CD4-positive, alpha-beta T cell (primary cell): Measurements from ENCODE around the gene C1orf35. TPM values are rescaled to one million over a fixed set of nuclear protein-coding genes. Genes with fewer than 3 reads are reported as not detected.

Experiments
- ATAC-seq: fragments of 200-7000 bp; cut with Tn5 transposase; one replicate; pipeline ENCODE4 v1.10.0; 2022; ENCODE audit warnings: mild to moderate bottlenecking; ENCODE audit not compliant: poor library complexity
- CTCF ChIA-PET: fragments of 350-600 bp; sonication (Branson Sonifier 250); formaldehyde crosslinking; loops from one replicate; lab custom pipeline; 2021; ENCODE audit warnings: antibody characterized with exemption, inconsistent platforms; lab: Charles Lee
- POLR2A ChIA-PET: fragments of 350-600 bp; sonication (Branson Sonifier 250); formaldehyde crosslinking; loops from one replicate; lab custom pipeline; 2021; ENCODE audit warnings: antibody characterized with exemption, inconsistent platforms; lab: Charles Lee
- DNase-seq, 14 experiments: peaks; one replicate each; pipeline ENCODE4 v3.0.0-alpha.2; 2013 to 2020; ENCODE audit warnings: mixed read lengths in 2 of 14
- H3K27ac ChIP-seq, 2 donors: one replicate each; pipeline versions ENCODE4 v1.5.1 to v1.7.0; 2013; ENCODE audit warnings: low read length in 2 of 2, low read depth in 1 of 2, mild to moderate bottlenecking in 1 of 2
- H3K27me3 ChIP-seq, 2 experiments: 1 replicate in 1 of 2; 2 replicates in 1 of 2; pipeline versions ENCODE4 v1.6.1 to v1.7.0; 2013; ENCODE audit warnings: low read length in 2 of 2, control low read depth in 1 of 2, mild to moderate bottlenecking in 1 of 2, moderate library complexity in 1 of 2; ENCODE audit not compliant: insufficient read depth in 2 of 2, control insufficient read depth in 1 of 2
- H3K36me3 ChIP-seq: one replicate; pipeline ENCODE4 v1.6.1; 2013; ENCODE audit warnings: low read length, control low read depth; ENCODE audit not compliant: insufficient read depth
- H3K4me1 ChIP-seq: one replicate; pipeline ENCODE4 v1.6.1; 2013; ENCODE audit warnings: low read length, control low read depth; ENCODE audit not compliant: insufficient read depth
- H3K4me3 ChIP-seq: one replicate; pipeline ENCODE4 v1.5.1; 2013; ENCODE audit warnings: mild to moderate bottlenecking, low read length, moderate library complexity
- H3K9me3 ChIP-seq, 2 experiments: 1 replicate in 1 of 2; 2 replicates in 1 of 2; pipeline versions ENCODE4 v1.6.1 to v1.7.0; 2013; ENCODE audit warnings: low read length in 2 of 2, mild to moderate bottlenecking in 2 of 2, control low read depth in 1 of 2, moderate library complexity in 1 of 2; ENCODE audit not compliant: control insufficient read depth in 1 of 2, insufficient read depth in 1 of 2
- H3K27ac Mint-ChIP-seq: one replicate; pipeline ENCODE4 v1.8.0; 2020; ENCODE audit warnings: mixed read lengths
- H3K27me3 Mint-ChIP-seq: one replicate; pipeline ENCODE4 v1.8.0; 2021; ENCODE audit warnings: mixed read lengths
- H3K36me3 Mint-ChIP-seq: one replicate; pipeline ENCODE4 v1.8.0; 2021; ENCODE audit warnings: low read depth, mixed read lengths
- H3K4me1 Mint-ChIP-seq: one replicate; pipeline ENCODE4 v1.8.0; 2021; ENCODE audit warnings: low read depth, mixed read lengths
- H3K4me3 Mint-ChIP-seq: one replicate; pipeline ENCODE4 v1.8.0; 2020; ENCODE audit warnings: mild to moderate bottlenecking, mixed read lengths
- H3K9me3 Mint-ChIP-seq: one replicate; pipeline ENCODE4 v1.8.0; 2020; ENCODE audit warnings: mixed read lengths
- intact Hi-C, 2 experiments: fragments of 100-400 bp; cut with DNase I in 1 of 2; cut with micrococcal nuclease in 1 of 2; formaldehyde crosslinking; loops; one replicate each; pipeline versions ENCODE4 v1.15.1 to v1.9.0; 2023 to 2025; cut with DNase I, micrococcal nuclease
- total RNA-seq, 174 experiments: library from RNA in 2 of 174; stranded (reverse) in 2 of 174; gene quantifications; one replicate each; pipeline ENCODE4 v1.2.3 and lab custom pipeline; 2021 to 2026
- TF ChIP-seq, protein P1 (sequence below): fragments of 200-600 bp; IDR thresholded peaks from one replicate; pipeline ENCODE4 v1.8.0; 2022; ENCODE audit warnings: antibody characterized with exemption, mild to moderate bottlenecking

The C1orf35 gene
- total RNA-seq, 2 experiments from 2014 or later, result 36.6 to 40.3 TPM

- TF ChIP-seq, protein P1, sequence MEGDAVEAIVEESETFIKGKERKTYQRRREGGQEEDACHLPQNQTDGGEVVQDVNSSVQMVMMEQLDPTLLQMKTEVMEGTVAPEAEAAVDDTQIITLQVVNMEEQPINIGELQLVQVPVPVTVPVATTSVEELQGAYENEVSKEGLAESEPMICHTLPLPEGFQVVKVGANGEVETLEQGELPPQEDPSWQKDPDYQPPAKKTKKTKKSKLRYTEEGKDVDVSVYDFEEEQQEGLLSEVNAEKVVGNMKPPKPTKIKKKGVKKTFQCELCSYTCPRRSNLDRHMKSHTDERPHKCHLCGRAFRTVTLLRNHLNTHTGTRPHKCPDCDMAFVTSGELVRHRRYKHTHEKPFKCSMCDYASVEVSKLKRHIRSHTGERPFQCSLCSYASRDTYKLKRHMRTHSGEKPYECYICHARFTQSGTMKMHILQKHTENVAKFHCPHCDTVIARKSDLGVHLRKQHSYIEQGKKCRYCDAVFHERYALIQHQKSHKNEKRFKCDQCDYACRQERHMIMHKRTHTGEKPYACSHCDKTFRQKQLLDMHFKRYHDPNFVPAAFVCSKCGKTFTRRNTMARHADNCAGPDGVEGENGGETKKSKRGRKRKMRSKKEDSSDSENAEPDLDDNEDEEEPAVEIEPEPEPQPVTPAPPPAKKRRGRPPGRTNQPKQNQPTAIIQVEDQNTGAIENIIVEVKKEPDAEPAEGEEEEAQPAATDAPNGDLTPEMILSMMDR, result no peak
- H3K36me3 Mint-ChIP-seq, result peaks cover 34% of the 10 kb centered on the region
- ATAC-seq (peak; percentile 88), DNase-seq (peak; percentile 99 to 100 (median 100))
- Histone ChIP-seq H3K4me3 (peak within 1 kb of the TSS; percentile 78), H3K27ac (peak within 1 kb of the TSS; percentile 92 to 97), H3K9me3 (no peaks in the 10 kb centered on the region), H3K27me3 (no peaks in the 10 kb centered on the region), H3K4me1 (peaks cover 51% of the 10 kb centered on the region), H3K36me3 (peaks cover 17% of the 10 kb centered on the region)
- CTCF ChIA-PET, result interaction anchor here (1.0 to 2.2 kb wide), 4 partner anchors 9 to 318 kb away, joined by 3 to 11 read pairs (median 9); no protein-coding TSS in a partner anchor
- peak within 1 kb of the TSS; percentile 94 for H3K27ac Mint-ChIP-seq
- H3K4me3 Mint-ChIP-seq, result peak within 1 kb of the TSS; percentile 90
- intact Hi-C loops, result loop anchor here (1.0 to 10.0 kb wide), 9 partner anchors 25 to 1365 kb away; partner anchors contain the start of genes MRPL55 (in 2 of the 2), ARF1 (in 1 of the 2), IBA57 (in 1 of the 2) and NUP133 (in 1 of the 2)
- POLR2A ChIA-PET, result interaction anchor here (1.0 to 1.8 kb wide), 10 partner anchors 9 to 347 kb away, joined by 3 to 56 read pairs (median 7); partner anchors contain the start of genes ARF1, IBA57 and RNF187
- H3K27me3 Mint-ChIP-seq, result no peaks in the 10 kb centered on the region
- H3K4me1 Mint-ChIP-seq, result peaks cover 44% of the 10 kb centered on the region
- no peaks in the 10 kb centered on the region for H3K9me3 Mint-ChIP-seq
Measured at GRCh38 chr1:228139931-228140723, 37.0 kb upstream of the C1orf35 start, which contains the start of gene GUK1. TSS of gene GUK1 (plus strand) at chr1:228140279. CDS start at chr1:228140303, 24 bp downstream.

DNA sequence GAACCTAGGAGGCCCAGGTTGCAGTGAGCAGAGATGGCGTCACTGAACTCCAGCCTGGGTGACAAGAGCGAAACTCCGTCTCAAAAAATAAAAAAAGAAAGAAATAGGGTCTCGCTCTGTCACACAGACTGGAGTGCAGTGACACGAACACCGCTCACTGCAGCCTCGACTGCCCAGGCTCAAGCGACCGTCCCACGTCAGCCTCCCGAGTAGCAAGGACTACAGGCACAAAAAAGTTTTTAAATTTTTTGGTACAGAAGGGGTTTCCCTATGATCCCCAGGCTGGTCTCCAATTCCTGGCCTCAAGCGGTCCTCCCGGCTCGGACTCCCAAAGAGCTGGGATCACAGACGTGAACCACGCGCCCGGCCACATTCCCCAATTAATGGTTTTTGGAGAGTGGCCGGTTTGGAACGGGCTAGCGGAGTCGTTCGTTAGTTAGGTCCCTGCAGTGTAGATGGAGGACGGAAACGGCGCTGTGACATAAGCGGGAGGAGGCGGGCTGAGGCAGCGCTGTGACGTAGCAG, 36.3 kb upstream of the C1orf35 start:
- TF ChIP-seq, protein P1, result no peak
- intact Hi-C loops, result loop anchor here (1.0 to 10.0 kb wide), 5 partner anchors 30 to 325 kb away; partner anchors contain the start of genes MRPL55 (in 1 of the 2) and TRIM11 (in 1 of the 2)
- Mint-ChIP-seq H3K27me3 (no peaks in the 10 kb centered on the region), H3K4me1 (peaks cover 44% of the 10 kb centered on the region), H3K4me3 (peak overlapping the region; percentile 90), H3K9me3 (no peaks in the 10 kb centered on the region), H3K36me3 (peaks cover 30% of the 10 kb centered on the region), H3K27ac (peak overlapping the region; percentile 94)
- H3K27me3 ChIP-seq, result no peaks in the 10 kb centered on the region
- ChIA-PET POLR2A (interaction anchor here (1.0 to 1.7 kb wide), 5 partner anchors 12 to 29 kb away, joined by 3 to 10 read pairs (median 7); no protein-coding TSS in a partner anchor), CTCF (interaction anchor here (2.2 to 3.7 kb wide), 2 partner anchors 9 to 26 kb away, joined by 11 to 39 read pairs; partner anchors contain the start of gene IBA57)
- H3K36me3 ChIP-seq, result peaks cover 13% of the 10 kb centered on the region
- peak overlapping the region; percentile 82 to 95 for H3K27ac ChIP-seq
- no peaks in the 10 kb centered on the region for H3K9me3 ChIP-seq
- peak overlapping the region; percentile 70 for H3K4me3 ChIP-seq
- peaks cover 45% of the 10 kb centered on the region for H3K4me1 ChIP-seq
- ATAC-seq (peak; percentile 0), DNase-seq (peak in 1 of 14 experiments; percentile 16)

- H3K9me3 ChIP-seq, result no peaks in the 10 kb centered on the region
- peaks cover 4% of the 10 kb centered on the region for H3K36me3 ChIP-seq
- peaks cover 0 to 3% of the 10 kb centered on the region in 2 experiments for H3K27me3 ChIP-seq
- ATAC-seq, result no peak
- DNase-seq, result peak in 1 of 14 experiments; percentile 52
- no peak overlapping the region for H3K4me3 ChIP-seq
- intact Hi-C loops, result loop anchor here (2.0 to 10.0 kb wide), 4 partner anchors 54 to 328 kb away; partner anchors contain the start of genes ARF1 (in 1 of the 2) and TRIM11 (in 1 of the 2)
- TF ChIP-seq, protein P1, result no peak
- ChIA-PET POLR2A (interaction anchor here (1.0 to 1.8 kb wide), 2 partner anchors 28 to 30 kb away, joined by 3 to 10 read pairs; partner anchors contain the start of gene IBA57), CTCF (interaction anchor here (3.7 kb wide), 1 partner anchor 29 kb away, joined by 39 read pairs; the partner anchor contains the start of gene IBA57)
- no peaks in the 10 kb centered on the region for H3K27me3 Mint-ChIP-seq
- peaks cover 13% of the 10 kb centered on the region for H3K36me3 Mint-ChIP-seq
- H3K27ac Mint-ChIP-seq, result peak overlapping the region; percentile 73
- H3K4me3 Mint-ChIP-seq, result no peak overlapping the region
- H3K9me3 Mint-ChIP-seq, result no peaks in the 10 kb centered on the region
- peaks cover 19% of the 10 kb centered on the region for H3K4me1 ChIP-seq
- H3K27ac ChIP-seq, result no peak overlapping the region
- peaks cover 22% of the 10 kb centered on the region for H3K4me1 Mint-ChIP-seq
Measured at GRCh38 chr1:228136901-228137300, 33.8 kb upstream of the C1orf35 start.
